Measurements from ENCODE around the gene SLC24A3.

SLC24A3 gene

DNA sequence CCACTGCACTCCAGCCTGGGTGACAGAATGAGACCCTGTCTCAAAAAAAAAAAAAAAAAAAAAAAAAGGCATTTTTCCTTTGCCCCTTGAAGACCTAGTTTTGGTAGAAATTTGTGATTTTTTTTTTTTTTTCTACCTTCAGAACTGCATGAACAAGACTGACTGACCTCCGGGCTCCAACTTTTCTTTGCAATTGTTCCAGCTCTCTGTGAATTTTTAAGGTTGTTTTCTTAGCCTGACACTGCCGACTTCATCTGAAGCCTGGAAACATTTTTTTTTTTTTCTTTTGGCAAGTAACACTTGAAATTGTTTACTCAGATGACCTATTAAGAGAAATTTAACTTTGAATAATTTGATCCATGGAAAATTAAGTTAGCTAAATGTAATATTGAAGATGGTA lies 73.0 kb downstream of the SLC24A3 start:
- H3K4me3 ChIP-seq (ENCODE audit: low read depth, low read length) = no peak overlapping the region
- in situ Hi-C loops (cut with HindIII; ENCODE audit: low sequenced_read_pairs) = no loop called here
- TF ChIP-seq, protein P1, sequence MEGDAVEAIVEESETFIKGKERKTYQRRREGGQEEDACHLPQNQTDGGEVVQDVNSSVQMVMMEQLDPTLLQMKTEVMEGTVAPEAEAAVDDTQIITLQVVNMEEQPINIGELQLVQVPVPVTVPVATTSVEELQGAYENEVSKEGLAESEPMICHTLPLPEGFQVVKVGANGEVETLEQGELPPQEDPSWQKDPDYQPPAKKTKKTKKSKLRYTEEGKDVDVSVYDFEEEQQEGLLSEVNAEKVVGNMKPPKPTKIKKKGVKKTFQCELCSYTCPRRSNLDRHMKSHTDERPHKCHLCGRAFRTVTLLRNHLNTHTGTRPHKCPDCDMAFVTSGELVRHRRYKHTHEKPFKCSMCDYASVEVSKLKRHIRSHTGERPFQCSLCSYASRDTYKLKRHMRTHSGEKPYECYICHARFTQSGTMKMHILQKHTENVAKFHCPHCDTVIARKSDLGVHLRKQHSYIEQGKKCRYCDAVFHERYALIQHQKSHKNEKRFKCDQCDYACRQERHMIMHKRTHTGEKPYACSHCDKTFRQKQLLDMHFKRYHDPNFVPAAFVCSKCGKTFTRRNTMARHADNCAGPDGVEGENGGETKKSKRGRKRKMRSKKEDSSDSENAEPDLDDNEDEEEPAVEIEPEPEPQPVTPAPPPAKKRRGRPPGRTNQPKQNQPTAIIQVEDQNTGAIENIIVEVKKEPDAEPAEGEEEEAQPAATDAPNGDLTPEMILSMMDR (IDR thresholded peaks at IDR 0.05; ENCODE audit: low read depth, low read length, missing control alignments) = no peak
- DNase-seq (ENCODE audit: low read depth) = no peak

GRCh38 chr20:19288061-19288460 lies 75.6 kb downstream of the SLC24A3 start:
- in situ Hi-C loops (cut with HindIII; ENCODE audit: low sequenced_read_pairs) = no loop called here

GRCh38 chr20:19288636-19289035 lies 76.2 kb downstream of the SLC24A3 start:
- H3K4me3 ChIP-seq (ENCODE audit: low read depth, low read length) = no peak overlapping the region
- no peak for DNase-seq (ENCODE audit: low read depth)
- TF ChIP-seq, protein P1 (IDR thresholded peaks at IDR 0.05; ENCODE audit: low read depth, low read length, missing control alignments) = no peak
- in situ Hi-C loops (cut with HindIII; ENCODE audit: low sequenced_read_pairs) = no loop called here

More at GRCh38 chr20:19288061-19288460, 75.6 kb downstream of the SLC24A3 start:
- DNase-seq (ENCODE audit: low read depth) = no peak
- H3K4me3 ChIP-seq (ENCODE audit: low read depth, low read length) = no peak overlapping the region
- TF ChIP-seq, protein P1 (IDR thresholded peaks at IDR 0.05; ENCODE audit: low read depth, low read length, missing control alignments) = no peak

- H3K4me3 ChIP-seq (ENCODE audit: low read depth, low read length) = no peak overlapping the region
- in situ Hi-C loops (cut with HindIII; ENCODE audit: low sequenced_read_pairs) = no loop called here
- TF ChIP-seq, protein P1 (IDR thresholded peaks at IDR 0.05; ENCODE audit: low read depth, low read length, missing control alignments) = no peak
- no peak for DNase-seq (ENCODE audit: low read depth)
Measured at GRCh38 chr20:19289451-19289850, 77.0 kb downstream of the SLC24A3 start.

GRCh38 chr20:19291024-19291817 lies 78.8 kb downstream of the SLC24A3 start:
- in situ Hi-C loops (cut with HindIII; ENCODE audit: low sequenced_read_pairs) = no loop called here
- TF ChIP-seq, protein P1 (IDR thresholded peaks at IDR 0.05; ENCODE audit: low read depth, low read length, missing control alignments) = no peak
- DNase-seq (ENCODE audit: low read depth) = no peak
- H3K4me3 ChIP-seq (ENCODE audit: low read depth, low read length) = no peak overlapping the region

- TF ChIP-seq, protein P1 (IDR thresholded peaks at IDR 0.05; ENCODE audit: low read depth, low read length, missing control alignments) = no peak
- in situ Hi-C loops (cut with HindIII; ENCODE audit: low sequenced_read_pairs) = no loop called here
- DNase-seq (ENCODE audit: low read depth) = no peak
- H3K4me3 ChIP-seq (ENCODE audit: low read depth, low read length) = no peak overlapping the region
Measured at GRCh38 chr20:19291818-19292132, 79.3 kb downstream of the SLC24A3 start.
